Activated T-cell treated with anti-CD3 and anti-CD28 coated beads, Interleukin-2, amount 50 U/mL, for 72 hours (primary cell): Measurements from ENCODE around the gene TMEM272. TPM values are rescaled to one million over a fixed set of nuclear protein-coding genes. Genes with fewer than 3 reads are reported as not detected.

Experiments
- ATAC-seq, 2 donors: fragments of 150-1000 bp; cut with Tn5 transposase; replicated peaks in 1 of 2; 2 replicates each; pipeline ENCODE4 v1.10.0; 2021; ENCODE audit warnings: moderate library complexity in 2 of 2, mild to moderate bottlenecking in 1 of 2
- DNase-seq, 2 donors: peaks; one replicate each; pipeline ENCODE4 v3.0.0; 2021 to 2022; ENCODE audit warnings: mixed read lengths in 1 of 2
- H3K27ac Mint-ChIP-seq: one replicate; pipeline ENCODE4 v1.8.0; 2022; ENCODE audit warnings: mild to moderate bottlenecking, moderate library complexity, mixed read lengths
- H3K27me3 Mint-ChIP-seq: one replicate; pipeline ENCODE4 v1.8.0; 2022; ENCODE audit warnings: low read depth, mixed read lengths
- H3K36me3 Mint-ChIP-seq, 2 donors: one replicate each; pipeline ENCODE4 v1.8.0; 2022; ENCODE audit warnings: mixed read lengths in 2 of 2, mild to moderate bottlenecking in 1 of 2; ENCODE audit not compliant: insufficient read depth in 2 of 2
- H3K4me1 Mint-ChIP-seq: one replicate; pipeline ENCODE4 v1.8.0; 2022; ENCODE audit warnings: low read depth, mixed read lengths
- H3K4me3 Mint-ChIP-seq, 2 donors: one replicate each; pipeline ENCODE4 v1.8.0; 2022; ENCODE audit warnings: mild to moderate bottlenecking in 2 of 2, mixed read lengths in 2 of 2, moderate library complexity in 2 of 2
- H3K9me3 Mint-ChIP-seq, 2 donors: one replicate each; pipeline ENCODE4 v1.8.0; 2022; ENCODE audit warnings: mixed read lengths in 2 of 2
- total RNA-seq, 2 donors: library from RNA; stranded (reverse); gene quantifications; one replicate each; pipeline ENCODE4 v1.2.3, GENCODE V29; 2022

Gene TMEM272
- total RNA-seq, 2 donors from 2014 or later, result 0.19 to 0.30 TPM

GRCh38 chr13:51869916-51870315, 24.9 kb upstream of the TMEM272 start:
- no peak overlapping the region for H3K4me3 Mint-ChIP-seq

GRCh38 chr13:51867062-51867461, 22.1 kb upstream of the TMEM272 start:
- H3K36me3 Mint-ChIP-seq, result no peaks in the 10 kb centered on the region
- no peak for ATAC-seq
- no peaks in the 10 kb centered on the region for H3K9me3 Mint-ChIP-seq
- no peak for DNase-seq
- no peak overlapping the region for H3K27ac Mint-ChIP-seq
- no peak overlapping the region for H3K4me3 Mint-ChIP-seq
- H3K27me3 Mint-ChIP-seq, result peaks cover 38% of the 10 kb centered on the region
- peaks cover 13% of the 10 kb centered on the region for H3K4me1 Mint-ChIP-seq

More at GRCh38 chr13:51869916-51870315, 24.9 kb upstream of the TMEM272 start:
- no peak for ATAC-seq
- no peaks in the 10 kb centered on the region for H3K9me3 Mint-ChIP-seq
- peaks cover 20% of the 10 kb centered on the region for H3K27me3 Mint-ChIP-seq
- DNase-seq, result no peak
- no peak overlapping the region for H3K27ac Mint-ChIP-seq
- no peaks in the 10 kb centered on the region for H3K4me1 Mint-ChIP-seq
- H3K36me3 Mint-ChIP-seq, result no peaks in the 10 kb centered on the region

- H3K27ac Mint-ChIP-seq, result no peak overlapping the region
- H3K36me3 Mint-ChIP-seq, result no peaks in the 10 kb centered on the region
- no peaks in the 10 kb centered on the region for H3K9me3 Mint-ChIP-seq
- H3K4me1 Mint-ChIP-seq, result peaks cover 24% of the 10 kb centered on the region
- ATAC-seq (no peak), DNase-seq (no peak)
- peaks cover 38% of the 10 kb centered on the region for H3K27me3 Mint-ChIP-seq
- no peak overlapping the region for H3K4me3 Mint-ChIP-seq
These were observed 20.9 kb upstream of the TMEM272 start for GRCh38 chr13:51865838-51866237.

- Mint-ChIP-seq H3K4me3 (no peak overlapping the region), H3K9me3 (no peaks in the 10 kb centered on the region), H3K27me3 (peaks cover 30% of the 10 kb centered on the region), H3K27ac (no peak overlapping the region), H3K4me1 (peaks cover 24% of the 10 kb centered on the region), H3K36me3 (no peaks in the 10 kb centered on the region)
- no peak for ATAC-seq
- no peak for DNase-seq
These were observed 18.0 kb upstream of the TMEM272 start for GRCh38 chr13:51862957-51863356.

- H3K27ac Mint-ChIP-seq, result peak within 1 kb of the TSS; percentile 27
- no peaks in the 10 kb centered on the region for H3K9me3 Mint-ChIP-seq
- H3K4me3 Mint-ChIP-seq, result peak within 1 kb of the TSS; percentile 3 to 59
- H3K27me3 Mint-ChIP-seq, result peaks cover 34% of the 10 kb centered on the region
- ATAC-seq, result peak; percentile 95 to 97
- H3K4me1 Mint-ChIP-seq, result peaks cover 24% of the 10 kb centered on the region
- peak; percentile 42 to 52 for DNase-seq
- H3K36me3 Mint-ChIP-seq, result no peaks in the 10 kb centered on the region
These were observed 16.8 kb upstream of the TMEM272 start, which contains the start of gene CCDC70 for GRCh38 chr13:51861723-51862300. CCDC70 (plus strand) TSS chr13:51861969; CDS start chr13:51865412, 3,443 bp downstream.

GRCh38 chr13:51858433-51859247, 13.7 kb upstream of the TMEM272 start:
- Mint-ChIP-seq H3K4me1 (peaks cover 24% of the 10 kb centered on the region), H3K27ac (no peak overlapping the region), H3K9me3 (no peaks in the 10 kb centered on the region), H3K4me3 (no peak overlapping the region), H3K27me3 (peaks cover 29% of the 10 kb centered on the region), H3K36me3 (no peaks in the 10 kb centered on the region)
- no peak for ATAC-seq
- DNase-seq, result no peak

- Mint-ChIP-seq H3K4me1 (peaks cover 10% of the 10 kb centered on the region), H3K4me3 (no peak overlapping the region), H3K9me3 (no peaks in the 10 kb centered on the region), H3K36me3 (no peaks in the 10 kb centered on the region), H3K27ac (no peak overlapping the region), H3K27me3 (peaks cover 21% of the 10 kb centered on the region)
- ATAC-seq (no peak), DNase-seq (no peak)
These were observed 12.0 kb upstream of the TMEM272 start for GRCh38 chr13:51856998-51857397.

- ATAC-seq (peak in 1 of 2 donors; percentile 58), DNase-seq (no peak)
- H3K27me3 Mint-ChIP-seq, result peaks cover 23% of the 10 kb centered on the region
- no peak overlapping the region for H3K4me3 Mint-ChIP-seq
- no peaks in the 10 kb centered on the region for H3K36me3 Mint-ChIP-seq
- peaks cover 2% of the 10 kb centered on the region for H3K4me1 Mint-ChIP-seq
- no peaks in the 10 kb centered on the region for H3K9me3 Mint-ChIP-seq
- no peak overlapping the region for H3K27ac Mint-ChIP-seq
These were observed 11.2 kb upstream of the TMEM272 start for GRCh38 chr13:51856027-51856736.

- peaks cover 19% of the 10 kb centered on the region for H3K4me1 Mint-ChIP-seq
These were observed 4.4 kb upstream of the TMEM272 start for GRCh38 chr13:51849145-51850101.

GRCh38 chr13:51848674-51849073, 3.7 kb upstream of the TMEM272 start:
- Mint-ChIP-seq H3K9me3 (no peaks in the 10 kb centered on the region), H3K36me3 (peaks cover 0 to 1% of the 10 kb centered on the region in 2 donors), H3K4me3 (no peak overlapping the region), H3K27me3 (peaks cover 20% of the 10 kb centered on the region), H3K27ac (no peak overlapping the region), H3K4me1 (peaks cover 20% of the 10 kb centered on the region)
- no peak for ATAC-seq
- no peak for DNase-seq

More at GRCh38 chr13:51849145-51850101, 4.4 kb upstream of the TMEM272 start:
- Mint-ChIP-seq H3K4me3 (no peak overlapping the region), H3K9me3 (no peaks in the 10 kb centered on the region), H3K27ac (no peak overlapping the region), H3K36me3 (peaks cover 0 to 1% of the 10 kb centered on the region in 2 donors), H3K27me3 (peaks cover 13% of the 10 kb centered on the region)
- peak; percentile 49 to 54 for ATAC-seq
- DNase-seq, result peak; percentile 44 to 45

GRCh38 chr13:51846756-51847155, 1.8 kb upstream of the TMEM272 start:
- DNase-seq (no peak), ATAC-seq (peak; percentile 58 to 78)
- peaks cover 20% of the 10 kb centered on the region for H3K4me1 Mint-ChIP-seq
- H3K36me3 Mint-ChIP-seq, result peaks cover 0 to 1% of the 10 kb centered on the region in 2 donors
- H3K9me3 Mint-ChIP-seq, result no peaks in the 10 kb centered on the region
- no peak overlapping the region for H3K4me3 Mint-ChIP-seq
- peaks cover 22% of the 10 kb centered on the region for H3K27me3 Mint-ChIP-seq
- H3K27ac Mint-ChIP-seq, result no peak overlapping the region

GRCh38 chr13:51845574-51846318, 769 bp upstream of the TMEM272 start:
- H3K27ac Mint-ChIP-seq, result no peak overlapping the region
- DNase-seq (no peak), ATAC-seq (no peak)
- H3K27me3 Mint-ChIP-seq, result peaks cover 15% of the 10 kb centered on the region
- H3K36me3 Mint-ChIP-seq, result peaks cover 0 to 1% of the 10 kb centered on the region in 2 donors
- peaks cover 20% of the 10 kb centered on the region for H3K4me1 Mint-ChIP-seq
- no peak overlapping the region for H3K4me3 Mint-ChIP-seq
- no peaks in the 10 kb centered on the region for H3K9me3 Mint-ChIP-seq
